ENCODE measurements around the gene GPR161. TPM values are rescaled to one million over a fixed set of nuclear protein-coding genes. Genes with fewer than 3 reads are reported as not detected.
A peak's percentile ranks its signal among the peaks of the same experiment; 100 is the strongest.

The GPR161 gene
- total RNA-seq, 1 experiment from 2014 or later, result 13.7 TPM

- CTCF ChIA-PET, result interaction anchor here (1.4 kb wide), 1 partner anchor 10 kb away, joined by 4 read pairs; no protein-coding TSS in a partner anchor
- no TSS peak for BruUV-seq (replicated peaks)
- no peaks in the 10 kb centered on the region for H3K36me3 ChIP-seq (ENCODE audit: control insufficient read depth in 1 of 2, insufficient read depth in 2 of 2, low read length in 2 of 2)
- H3K79me2 ChIP-seq (ENCODE audit: insufficient read depth, low read length), result no peaks in the 10 kb centered on the region; the same call in 1 of the 2 replicates
- no peak for DNase-seq (ENCODE audit: low read depth, low spot score)
- H3K9ac ChIP-seq (ENCODE audit: low read length), result peak overlapping the region; percentile 37; the same call in 1 of the 2 replicates
- H2AFZ ChIP-seq (ENCODE audit: low read depth, low read length, poor library complexity, severe bottlenecking), result peak overlapping the region; percentile 91
- RAD21 ChIA-PET (ENCODE audit: low non-redundant PET in 1 of 2, low total read pairs in 2 of 2, uncharacterized antibody in 2 of 2, unreplicated experiment in 2 of 2), result no interaction called here
- H3K4me3 ChIP-seq (replicated peaks in 1 of 2; ENCODE audit: low read depth in 1 of 2, low read length in 2 of 2), result peak overlapping the region; percentile 61 to 66
- H4K20me1 ChIP-seq (ENCODE audit: insufficient read depth), result no peaks in the 10 kb centered on the region
- H3K9me2 ChIP-seq (ENCODE audit: insufficient read depth), result no peaks in the 10 kb centered on the region
- no peak overlapping the region; the same call in 1 of the 2 replicates for H3K27ac ChIP-seq (ENCODE audit: low read depth, low read length)
- H3K27me3 ChIP-seq (ENCODE audit: insufficient read depth, low read length), result no peaks in the 10 kb centered on the region
- H3K4me1 ChIP-seq (ENCODE audit: control insufficient read depth in 1 of 2, insufficient read depth in 2 of 2, low read length in 2 of 2), result peaks cover 11 to 26% of the 10 kb centered on the region in 2 experiments; a peak in 3 of 4 replicates
- peak overlapping the region; percentile 84 for H3K4me2 ChIP-seq (ENCODE audit: low read length)
- ATAC-seq, result no peak
- H3K9me3 ChIP-seq (ENCODE audit: control insufficient read depth in 1 of 2, insufficient read depth in 1 of 2, low read depth in 1 of 2, low read length in 2 of 2), result no peaks in the 10 kb centered on the region
- no peak for TF ChIP-seq JUND (IDR thresholded peaks at IDR 0.05)
- peak; percentile 9; the same call in 1 of the 2 replicates for TF ChIP-seq MAX (IDR thresholded peaks at IDR 0.05)
- POLR2A ChIA-PET, result no interaction called here
- intact Hi-C loops (cut with micrococcal nuclease), result loop anchor here (1.0 kb wide), 1 partner anchor 8 kb away; no protein-coding TSS in a partner anchor
These were observed 738 bp upstream of the GPR161 start for GRCh38 chr1:168137515-168137821.

GRCh38 chr1:168135921-168136708 lies 615 bp downstream of the GPR161 start:
- peak overlapping the region; percentile 89 for H3K4me2 ChIP-seq (ENCODE audit: low read length)
- intact Hi-C loops (cut with micrococcal nuclease), result no loop called here
- H3K4me1 ChIP-seq (ENCODE audit: control insufficient read depth in 1 of 2, insufficient read depth in 2 of 2, low read length in 2 of 2), result peaks cover 11 to 26% of the 10 kb centered on the region in 2 experiments; a peak in 3 of 4 replicates
- no peaks in the 10 kb centered on the region for H3K27me3 ChIP-seq (ENCODE audit: insufficient read depth, low read length)
- no peaks in the 10 kb centered on the region for H4K20me1 ChIP-seq (ENCODE audit: insufficient read depth)
- no peaks in the 10 kb centered on the region for H3K9me2 ChIP-seq (ENCODE audit: insufficient read depth)
- no TSS peak for BruUV-seq (replicated peaks)
- H3K9ac ChIP-seq (ENCODE audit: low read length), result peak overlapping the region; percentile 62
- CTCF ChIA-PET, result no interaction called here
- peak overlapping the region; percentile 61 to 66 for H3K4me3 ChIP-seq (replicated peaks in 1 of 2; ENCODE audit: low read depth in 1 of 2, low read length in 2 of 2)
- DNase-seq (ENCODE audit: low read depth, low spot score), result no peak
- TF ChIP-seq MAX (IDR thresholded peaks at IDR 0.05) (peak; percentile 22; the same call in 1 of the 2 replicates), POLR2AphosphoS5 (IDR thresholded peaks at IDR 0.05; ENCODE audit: low read depth, low read length) (0 out of 2 replicates have a peak, but pooled peaks have one; percentile 10), SIN3A (IDR thresholded peaks at IDR 0.05; ENCODE audit: low read depth) (no peak)
- POLR2A ChIA-PET, result interaction anchor here (0.6 kb wide), 1 partner anchor 802 kb away, joined by 5 read pairs; no protein-coding TSS in a partner anchor
- H3K36me3 ChIP-seq (ENCODE audit: control insufficient read depth in 1 of 2, insufficient read depth in 2 of 2, low read length in 2 of 2), result no peaks in the 10 kb centered on the region
- RAD21 ChIA-PET (ENCODE audit: low non-redundant PET in 1 of 2, low total read pairs in 2 of 2, uncharacterized antibody in 2 of 2, unreplicated experiment in 2 of 2), result no interaction called here
- H3K79me2 ChIP-seq (ENCODE audit: insufficient read depth, low read length), result no peaks in the 10 kb centered on the region; the same call in 1 of the 2 replicates
- peak; percentile 66 for ATAC-seq
- H3K9me3 ChIP-seq (ENCODE audit: control insufficient read depth in 1 of 2, insufficient read depth in 1 of 2, low read depth in 1 of 2, low read length in 2 of 2), result no peaks in the 10 kb centered on the region
- H3K27ac ChIP-seq (ENCODE audit: low read depth, low read length), result peak overlapping the region; percentile 63; the same call in 1 of the 2 replicates
- H2AFZ ChIP-seq (ENCODE audit: low read depth, low read length, poor library complexity, severe bottlenecking), result peak overlapping the region; percentile 62
